Endometrium (tissue), 2 donors: ENCODE measurements around the gene PARP1.

Experiments used
- FAIRE-seq: peaks from 2 replicates; lab custom pipeline; 2012; peaks lifted over from hg19 to GRCh38; lab: Jason Lieb, UNC
- donor health status: control.
- donor health status: control.

Gene PARP1

GRCh38 chr1:226404904-226405222 is 3.0 kb downstream of the PARP1 start:
- no peak for FAIRE-seq

DNA sequence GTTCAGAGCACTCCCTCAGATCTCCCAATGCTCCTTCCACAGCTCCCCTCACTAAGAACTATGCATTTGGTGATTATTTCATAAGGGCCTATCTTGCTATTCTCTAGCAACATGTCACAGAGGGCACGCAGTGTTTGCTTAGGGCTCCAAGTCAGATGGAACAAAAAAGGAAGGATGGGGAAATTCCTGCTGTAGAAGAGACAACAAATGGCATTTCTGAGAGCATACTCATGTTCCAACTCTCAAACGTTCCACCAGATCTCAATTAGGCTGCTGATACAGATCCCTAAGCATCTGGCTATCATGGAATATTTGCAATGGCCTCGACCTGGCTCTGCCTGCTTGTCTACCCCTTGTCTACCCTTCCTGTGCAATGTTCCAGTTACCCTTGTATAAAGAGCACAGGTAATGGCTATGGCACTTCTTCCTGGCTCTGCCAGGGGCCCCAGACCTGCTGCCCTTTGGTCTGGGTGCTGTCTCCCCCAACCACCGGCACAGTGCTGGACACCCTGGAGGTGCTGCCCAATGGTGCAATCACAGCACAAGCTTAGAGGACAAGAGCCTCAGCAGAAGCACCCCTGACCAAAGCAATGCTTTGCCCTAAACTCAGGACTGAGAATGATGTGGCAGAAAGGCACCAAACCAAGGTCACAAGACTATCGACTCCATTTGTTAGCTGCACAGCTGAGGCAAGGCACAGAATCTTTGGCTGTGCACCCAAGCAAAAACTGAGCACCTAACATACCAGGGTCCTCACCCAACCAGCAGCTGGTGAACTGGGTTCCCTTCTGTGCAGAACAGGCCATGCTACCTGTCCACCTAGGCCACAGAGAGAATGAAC is 3.6 kb downstream of the PARP1 start:
- no peak for FAIRE-seq

DNA sequence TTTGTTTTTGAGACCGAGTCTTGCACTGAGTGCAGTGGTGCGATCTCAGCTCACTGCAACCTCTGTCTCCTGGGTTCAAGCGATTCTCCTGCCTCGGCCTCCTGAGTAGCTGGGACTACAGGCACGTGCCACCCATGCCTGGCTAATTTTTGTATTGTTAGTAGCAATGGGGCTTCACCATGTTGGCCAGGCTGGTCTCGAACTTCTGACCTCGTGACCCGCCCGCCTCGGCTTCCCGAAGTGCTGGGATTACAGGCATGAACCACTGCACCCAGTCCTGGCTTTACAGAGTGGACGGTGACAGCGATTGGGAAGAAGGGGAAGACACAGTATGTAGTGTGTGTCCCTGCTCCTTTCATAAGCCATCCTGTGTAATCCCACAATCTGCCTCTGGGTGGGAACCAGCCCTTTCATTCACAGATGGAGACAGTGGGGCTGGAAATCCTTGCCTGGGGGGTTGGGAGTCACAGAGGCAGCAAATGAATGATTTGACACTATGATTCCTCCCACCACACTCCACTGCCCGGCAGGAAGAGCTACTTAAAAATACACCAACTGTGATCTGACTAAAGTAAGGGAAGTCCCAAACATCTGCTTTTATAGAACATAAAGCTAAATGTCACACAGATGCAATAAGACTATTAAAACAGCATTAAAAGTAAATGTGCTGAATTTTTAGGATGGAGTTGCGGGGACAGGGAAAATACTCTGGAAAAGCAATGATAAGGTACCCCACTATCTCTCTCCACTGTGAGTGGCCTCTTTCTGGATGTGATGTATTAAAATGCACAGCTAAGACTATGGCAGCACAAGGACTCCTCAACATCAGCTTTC is 4.5 kb downstream of the PARP1 start:
- no peak for FAIRE-seq

DNA sequence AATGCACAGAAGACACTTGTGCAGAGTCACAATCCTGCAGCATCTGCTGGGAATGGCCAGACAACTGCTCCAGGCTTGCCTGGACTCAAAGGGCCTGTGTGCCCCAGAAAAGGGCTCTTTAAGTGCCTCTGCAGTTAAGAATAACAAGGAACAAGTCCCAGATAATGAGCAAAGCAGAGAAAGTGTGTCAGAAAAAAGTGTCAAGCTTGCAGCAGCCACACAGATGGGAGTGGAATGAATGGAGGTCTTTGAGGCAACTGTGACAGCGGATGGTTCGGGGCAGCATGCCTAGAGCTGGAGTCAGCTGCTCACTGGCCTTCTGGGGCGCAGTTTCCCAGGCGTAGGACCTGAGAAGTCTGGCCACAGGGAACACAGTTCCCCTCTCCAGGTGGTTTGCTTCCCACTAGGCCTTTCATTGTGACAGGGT is 5.1 kb downstream of the PARP1 start:
- FAIRE-seq: no peak

DNA sequence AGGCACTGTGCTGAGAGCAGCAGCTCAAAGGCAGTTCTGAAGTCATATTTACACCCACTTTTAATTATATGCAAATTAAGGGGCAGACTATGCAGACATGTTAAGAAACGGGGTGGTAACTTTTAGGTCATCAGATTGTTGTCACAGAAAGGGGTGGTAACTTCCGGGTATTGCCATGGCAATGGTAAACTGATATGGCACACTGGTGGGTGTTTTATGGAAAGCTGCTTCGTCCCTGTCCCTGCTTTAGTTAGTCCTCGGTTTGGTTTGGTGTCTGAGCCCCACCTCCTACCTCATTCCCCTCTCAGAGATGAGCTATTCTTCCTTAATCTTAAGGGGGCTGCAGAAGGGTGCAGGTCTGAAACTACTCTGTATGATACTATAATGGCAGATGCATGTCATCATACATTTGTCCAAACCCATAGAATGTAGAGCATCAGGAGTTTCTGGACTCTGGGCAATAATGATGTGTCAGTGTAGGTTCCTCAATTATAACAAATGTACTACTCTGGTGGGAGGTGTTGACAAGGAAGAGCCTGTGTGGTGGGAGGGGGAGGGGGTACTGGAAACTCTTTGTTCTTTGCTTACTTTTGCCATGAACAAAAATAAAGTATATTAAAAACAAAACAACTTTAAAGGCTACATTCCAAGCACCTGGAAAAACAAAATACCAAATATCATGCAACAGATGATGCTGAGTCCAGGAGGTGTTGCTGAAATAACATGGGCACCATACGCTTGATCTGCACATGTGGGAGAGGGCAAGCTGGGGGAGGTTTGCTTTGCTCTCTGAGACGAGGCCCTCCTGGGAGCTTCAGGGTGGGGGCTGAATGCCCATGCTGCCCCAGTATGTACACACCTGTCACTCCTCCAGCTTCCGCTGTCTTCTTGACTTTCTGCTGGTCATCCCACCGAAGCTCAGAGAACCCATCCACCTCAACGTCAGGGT is 6.3 kb downstream of the PARP1 start:
- no peak for FAIRE-seq

DNA sequence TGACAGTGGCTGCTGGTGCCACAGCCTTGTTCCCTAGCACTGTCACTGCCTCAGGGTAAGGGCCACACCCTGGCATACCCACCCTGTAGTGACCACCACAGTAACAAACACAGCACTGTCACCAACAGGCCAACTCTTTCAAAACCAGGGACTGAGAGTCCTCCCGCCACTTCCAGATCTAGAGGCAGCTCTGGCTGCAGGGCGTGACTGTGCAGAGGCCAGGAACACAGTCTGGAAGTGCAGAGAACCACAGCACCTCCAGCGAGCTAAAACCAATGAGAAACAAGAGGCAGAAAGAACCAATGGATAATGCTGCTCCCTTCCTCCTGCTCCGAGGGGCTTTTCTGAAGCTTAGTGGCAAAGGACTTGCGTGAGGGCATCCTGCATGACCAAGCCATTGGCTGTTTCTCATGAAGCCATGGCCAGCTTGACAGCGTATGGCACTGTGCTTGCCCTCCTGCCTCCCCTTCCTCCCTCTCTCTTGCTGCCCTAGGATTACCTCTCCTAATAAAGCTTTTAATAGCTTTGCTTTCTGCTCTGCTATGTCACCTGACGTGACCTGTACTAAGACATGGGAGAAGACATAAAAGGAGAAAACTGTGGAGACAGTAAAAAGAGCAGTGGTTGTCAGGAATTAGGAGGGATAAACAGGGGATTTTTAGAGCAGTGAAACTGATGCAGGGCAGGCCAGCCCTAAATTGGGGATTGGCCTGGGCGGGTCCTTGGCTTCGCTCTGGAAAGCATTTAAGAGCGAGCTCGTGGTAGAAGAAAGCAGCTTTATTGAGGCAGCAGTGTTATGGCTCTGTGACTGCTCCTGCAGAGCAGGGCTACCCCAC is 7.2 kb downstream of the PARP1 start:
- no peak for FAIRE-seq

- no peak for FAIRE-seq
Measured at GRCh38 chr1:226397955-226398636, 9.8 kb downstream of the PARP1 start.

- FAIRE-seq: no peak
Measured at GRCh38 chr1:226397011-226397926, 10.6 kb downstream of the PARP1 start.

DNA sequence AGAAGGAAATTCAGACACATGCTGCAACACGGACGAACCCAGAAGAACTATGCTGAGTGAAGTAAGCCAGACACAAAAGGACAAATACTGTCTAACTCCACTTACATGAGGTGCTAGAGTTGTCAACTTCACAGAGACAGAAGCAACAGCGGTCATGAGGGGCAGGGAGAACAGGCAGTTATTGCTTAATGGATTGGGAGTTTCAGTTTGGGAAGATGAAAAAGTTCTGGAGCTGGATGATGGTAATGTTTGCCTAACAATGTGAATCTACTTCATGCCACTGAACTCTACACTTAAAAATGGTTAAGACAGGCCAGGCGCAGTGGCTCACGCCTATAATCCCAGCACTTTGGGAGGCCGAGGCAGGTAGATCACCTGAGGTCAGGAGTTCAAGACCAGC is 12.1 kb downstream of the PARP1 start:
- no peak for FAIRE-seq

GRCh38 chr1:226394462-226394861 is 13.4 kb downstream of the PARP1 start:
- no peak for FAIRE-seq

GRCh38 chr1:226390681-226391080 is 17.2 kb downstream of the PARP1 start:
- no peak for FAIRE-seq

- FAIRE-seq: no peak
Measured at GRCh38 chr1:226388131-226388530, 19.8 kb downstream of the PARP1 start.

- FAIRE-seq: no peak
Measured at GRCh38 chr1:226384717-226385116, 23.2 kb downstream of the PARP1 start.

- no peak for FAIRE-seq
Measured at GRCh38 chr1:226384040-226384439, 23.9 kb downstream of the PARP1 start.

- no peak for FAIRE-seq
Measured at GRCh38 chr1:226382030-226382429, 25.9 kb downstream of the PARP1 start.

DNA sequence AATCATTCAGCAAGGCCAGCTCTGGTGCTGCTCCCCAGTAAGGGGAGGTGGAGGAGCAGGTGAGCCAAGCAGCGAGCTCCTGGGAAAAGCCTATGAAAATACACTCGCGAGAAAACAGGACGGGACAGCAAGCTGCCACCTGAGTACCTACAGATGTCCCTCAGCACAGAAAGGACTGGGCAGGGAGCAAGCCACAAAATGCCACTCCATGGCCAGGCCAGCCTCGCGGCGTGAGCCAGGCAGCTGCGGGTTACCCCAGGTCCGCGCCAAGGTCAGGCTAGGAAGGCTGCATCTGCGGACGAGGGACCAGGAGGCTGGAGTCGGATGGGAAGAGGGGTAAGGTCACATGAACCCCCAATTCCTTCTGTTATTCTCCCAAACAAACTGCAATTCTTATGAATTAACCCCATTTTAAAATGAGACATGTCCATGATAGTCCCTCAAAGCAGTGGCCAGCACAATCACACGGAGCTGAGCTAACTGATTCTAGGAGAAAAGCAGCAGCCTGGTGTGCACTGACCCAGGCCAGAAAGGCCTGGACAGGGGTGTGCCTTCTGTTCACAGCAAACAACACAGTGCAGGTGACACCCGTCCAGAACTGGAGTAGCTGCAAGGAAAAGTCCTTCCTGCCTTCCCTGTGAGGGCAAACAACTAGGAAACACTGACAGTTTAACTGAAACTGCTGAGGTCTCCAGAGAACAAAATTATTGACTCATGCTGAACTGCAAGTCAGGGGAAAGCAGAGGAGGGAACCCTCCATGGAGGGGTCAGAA is 26.5 kb downstream of the PARP1 start:
- no peak for FAIRE-seq

- no peak for FAIRE-seq
Measured at GRCh38 chr1:226378071-226378470, 29.8 kb downstream of the PARP1 start.

DNA sequence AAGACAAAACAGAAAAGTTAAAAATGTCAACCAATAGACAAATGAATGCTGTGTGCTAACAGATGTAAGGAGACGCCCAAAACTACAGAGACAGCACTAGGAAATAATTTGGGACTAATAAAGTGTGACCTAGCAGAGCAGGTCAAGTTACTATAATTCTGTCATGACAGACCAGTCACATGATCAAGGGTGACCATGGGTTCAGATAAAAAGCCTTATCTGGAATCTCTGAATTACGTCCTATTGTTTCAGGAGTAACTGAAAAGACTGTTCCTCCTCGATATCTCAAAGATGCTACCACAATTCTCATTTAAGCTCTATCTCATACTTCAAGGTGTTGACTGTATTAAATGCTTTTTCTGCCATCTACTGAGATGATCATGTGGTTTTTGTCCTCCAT is 31.6 kb downstream of the PARP1 start:
- no peak for FAIRE-seq

- no peak for FAIRE-seq
Measured at GRCh38 chr1:226373376-226373775, 34.5 kb downstream of the PARP1 start.
